Peyer's patch (tissue), 4 donors: ENCODE measurements around the gene PTGER1. TPM values are rescaled to one million over a fixed set of nuclear protein-coding genes. Genes with fewer than 3 reads are reported as not detected.
"Not testable (repeated sequence)": the region's sequence is repeated elsewhere in the genome, so short reads cannot be mapped to it uniquely, and the experiment has no call there.

Experiments
- DNase-seq, 3 donors: peaks; one replicate each; pipeline ENCODE4 v3.0.0-alpha.2; 2017 to 2019
- H3K27ac ChIP-seq, 4 donors: fragments of 200-600 bp; sonication (generic); one replicate each; pipeline ENCODE4 v1.5.1; 2016 to 2019
- H3K27me3 ChIP-seq, 2 donors: fragments of 200-600 bp; sonication (generic); one replicate each; pipeline ENCODE4 v1.5.1; 2019
- H3K36me3 ChIP-seq, 3 donors: fragments of 200-600 bp; sonication (generic); one replicate each; pipeline ENCODE4 v1.5.1; 2016 to 2019
- H3K4me1 ChIP-seq, 4 donors: fragments of 200-600 bp; sonication (generic); one replicate each; pipeline ENCODE4 v1.5.1; 2016 to 2019
- H3K4me3 ChIP-seq, 4 donors: fragments of 200-600 bp; sonication (generic); 1 replicate in 3 of 4; 2 replicates in 1 of 4; pipeline ENCODE4 v1.5.1; 2016 to 2019; ENCODE audit warnings: mild to moderate bottlenecking in 1 of 4
- H3K9me3 ChIP-seq, 4 donors: fragments of 200-600 bp; sonication (generic); one replicate each; pipeline ENCODE4 v1.5.1; 2016 to 2019; ENCODE audit warnings: mild to moderate bottlenecking in 1 of 4
- POLR2A ChIP-seq, 2 donors: fragments of 450-650 bp; IDR thresholded peaks; one replicate each; pipeline ENCODE4 v1.5.1; 2017; ENCODE audit warnings: antibody characterized with exemption in 2 of 2, mild to moderate bottlenecking in 2 of 2, moderate library complexity in 2 of 2
- total RNA-seq, 4 donors: library from RNA; depleted of rRNA; stranded (reverse); fragments of >200 nt; gene quantifications; one replicate each; pipeline ENCODE4 v1.1.0, GENCODE V29; 2016
- TF ChIP-seq, protein P1 (sequence below), 6 experiments: fragments of 450-650 bp in 4 of 6; fragments of 200-600 bp in 2 of 6; sonication (generic) in 1 of 6; IDR thresholded peaks; one replicate each; pipeline ENCODE4 v1.5.1; 2017 to 2019; ENCODE audit warnings: antibody characterized with exemption in 6 of 6, mild to moderate bottlenecking in 3 of 6, moderate library complexity in 1 of 6

The PTGER1 gene
- total RNA-seq, 4 donors from 2014 or later: not detected

- Histone ChIP-seq H3K4me1 (peaks cover 0 to 9% (median 0%) of the 10 kb centered on the region in 4 donors), H3K4me3 (no peak overlapping the region), H3K9me3 (no peaks in the 10 kb centered on the region), H3K27ac (peak overlapping the region; percentile 5 to 70 (median 40)), H3K36me3 (no peaks in the 10 kb centered on the region), H3K27me3 (no peaks in the 10 kb centered on the region)
- DNase-seq: peak; percentile 45 to 81 (median 75)
- TF ChIP-seq, protein P1, sequence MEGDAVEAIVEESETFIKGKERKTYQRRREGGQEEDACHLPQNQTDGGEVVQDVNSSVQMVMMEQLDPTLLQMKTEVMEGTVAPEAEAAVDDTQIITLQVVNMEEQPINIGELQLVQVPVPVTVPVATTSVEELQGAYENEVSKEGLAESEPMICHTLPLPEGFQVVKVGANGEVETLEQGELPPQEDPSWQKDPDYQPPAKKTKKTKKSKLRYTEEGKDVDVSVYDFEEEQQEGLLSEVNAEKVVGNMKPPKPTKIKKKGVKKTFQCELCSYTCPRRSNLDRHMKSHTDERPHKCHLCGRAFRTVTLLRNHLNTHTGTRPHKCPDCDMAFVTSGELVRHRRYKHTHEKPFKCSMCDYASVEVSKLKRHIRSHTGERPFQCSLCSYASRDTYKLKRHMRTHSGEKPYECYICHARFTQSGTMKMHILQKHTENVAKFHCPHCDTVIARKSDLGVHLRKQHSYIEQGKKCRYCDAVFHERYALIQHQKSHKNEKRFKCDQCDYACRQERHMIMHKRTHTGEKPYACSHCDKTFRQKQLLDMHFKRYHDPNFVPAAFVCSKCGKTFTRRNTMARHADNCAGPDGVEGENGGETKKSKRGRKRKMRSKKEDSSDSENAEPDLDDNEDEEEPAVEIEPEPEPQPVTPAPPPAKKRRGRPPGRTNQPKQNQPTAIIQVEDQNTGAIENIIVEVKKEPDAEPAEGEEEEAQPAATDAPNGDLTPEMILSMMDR (IDR thresholded peaks at IDR 0.05): peak; percentile 34 to 70 (median 68)
- no peak for TF ChIP-seq POLR2A (IDR thresholded peaks at IDR 0.05)
Measured at GRCh38 chr19:14505488-14506239, 30.5 kb upstream of the PTGER1 start.

- H3K36me3 ChIP-seq, H3K27ac ChIP-seq, H3K27me3 ChIP-seq, H3K9me3 ChIP-seq, H3K4me3 ChIP-seq, H3K4me1 ChIP-seq, DNase-seq: not testable (repeated sequence)
Measured at GRCh38 chr19:14504575-14504974, 29.4 kb upstream of the PTGER1 start.

DNA sequence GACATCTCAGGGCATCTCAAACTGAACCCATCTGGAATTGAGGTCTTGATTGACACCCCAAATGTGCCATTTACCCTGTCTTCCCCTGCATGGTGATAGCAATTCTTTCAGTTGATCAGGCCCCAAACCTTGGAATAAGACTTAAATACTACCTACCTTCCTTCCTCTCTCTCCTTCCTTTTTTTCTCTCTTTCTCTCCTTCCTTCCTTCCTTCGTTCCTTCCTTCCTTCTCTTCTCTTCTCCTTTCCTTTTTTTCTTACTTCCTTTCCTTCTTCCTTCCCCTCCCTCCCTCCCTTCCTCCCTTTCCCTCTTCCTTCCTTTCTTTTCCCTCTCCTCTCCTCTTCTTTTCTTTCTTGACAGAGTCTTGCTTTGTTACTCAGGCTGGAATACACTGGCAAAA, 28.1 kb upstream of the PTGER1 start:
- no peaks in the 10 kb centered on the region for H3K36me3 ChIP-seq
- no peaks in the 10 kb centered on the region for H3K9me3 ChIP-seq
- peaks cover 0 to 6% (median 0%) of the 10 kb centered on the region in 4 donors for H3K4me1 ChIP-seq
- DNase-seq: no peak
- TF ChIP-seq POLR2A (IDR thresholded peaks at IDR 0.05): no peak
- TF ChIP-seq, protein P1 (IDR thresholded peaks at IDR 0.05): no peak
- H3K27me3 ChIP-seq: no peaks in the 10 kb centered on the region
- H3K27ac ChIP-seq: no peak overlapping the region
- H3K4me3 ChIP-seq: no peak overlapping the region

DNA sequence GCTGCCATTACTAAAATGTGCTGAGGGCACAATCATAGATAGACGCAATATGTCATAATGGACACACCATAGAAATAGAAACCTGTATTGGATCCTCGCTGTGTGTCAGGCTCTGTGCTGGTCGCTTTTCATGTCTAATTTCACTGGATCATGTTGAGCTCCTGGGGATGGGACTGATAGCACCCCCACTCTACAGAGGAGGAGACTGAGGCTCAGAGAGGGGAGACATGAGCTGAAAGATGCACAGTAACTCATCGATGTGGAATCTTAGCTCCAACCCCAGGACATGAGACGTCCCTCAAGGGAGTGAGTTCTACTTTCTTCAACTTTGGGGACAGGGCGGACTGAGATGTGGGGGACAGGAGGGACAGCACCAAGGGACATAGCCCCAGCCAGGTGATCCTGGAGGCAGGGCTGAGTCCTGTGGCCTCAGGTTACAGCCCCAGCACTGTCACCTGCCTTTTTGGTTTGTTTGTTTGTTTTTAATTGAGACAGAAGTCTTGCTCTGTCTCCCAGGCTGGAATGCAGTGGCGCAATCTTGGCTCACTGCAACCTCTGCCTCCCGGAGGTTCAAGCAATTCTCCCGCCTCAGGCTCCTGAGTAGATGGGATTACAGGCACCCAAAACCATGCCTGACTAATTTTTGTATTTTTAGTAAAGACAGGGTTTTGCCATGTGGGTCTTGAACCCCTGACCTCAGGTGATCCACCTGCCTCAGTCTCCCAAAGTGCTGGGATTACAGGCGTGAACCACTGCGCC, 27.4 kb upstream of the PTGER1 start:
- no peak overlapping the region for H3K4me3 ChIP-seq
- H3K4me1 ChIP-seq: peaks cover 0 to 13% (median under 1%) of the 10 kb centered on the region in 4 donors
- TF ChIP-seq, protein P1 (IDR thresholded peaks at IDR 0.05): no peak
- TF ChIP-seq POLR2A (IDR thresholded peaks at IDR 0.05): no peak
- H3K9me3 ChIP-seq: no peaks in the 10 kb centered on the region
- no peak overlapping the region for H3K27ac ChIP-seq
- no peaks in the 10 kb centered on the region for H3K36me3 ChIP-seq
- no peaks in the 10 kb centered on the region for H3K27me3 ChIP-seq
- DNase-seq: no peak

GRCh38 chr19:14497228-14497921, 22.2 kb upstream of the PTGER1 start:
- DNase-seq: peak in 1 of 3 donors; percentile 79
- Histone ChIP-seq H3K4me3 (no peak overlapping the region), H3K27ac (peak overlapping the region in 3 of 4 donors; percentile 76 to 83 (median 81)), H3K27me3 (no peaks in the 10 kb centered on the region), H3K36me3 (peaks cover 0 to 3% (median 0%) of the 10 kb centered on the region in 3 donors), H3K9me3 (no peaks in the 10 kb centered on the region), H3K4me1 (peaks cover 6 to 31% (median 8%) of the 10 kb centered on the region in 4 donors)
- TF ChIP-seq, protein P1 (IDR thresholded peaks at IDR 0.05): no peak
- no peak for TF ChIP-seq POLR2A (IDR thresholded peaks at IDR 0.05)
